ENCODE results near the gene NEUROG3. TPM values are rescaled to one million over a fixed set of nuclear protein-coding genes. Genes with fewer than 3 reads are reported as not detected.
"Not testable (repeated sequence)": the region's sequence is repeated elsewhere in the genome, so short reads cannot be mapped to it uniquely, and the experiment has no call there.

NEUROG3 gene
- polyA plus RNA-seq, 3 donors: 0.04 TPM; not detected in 2

DNA sequence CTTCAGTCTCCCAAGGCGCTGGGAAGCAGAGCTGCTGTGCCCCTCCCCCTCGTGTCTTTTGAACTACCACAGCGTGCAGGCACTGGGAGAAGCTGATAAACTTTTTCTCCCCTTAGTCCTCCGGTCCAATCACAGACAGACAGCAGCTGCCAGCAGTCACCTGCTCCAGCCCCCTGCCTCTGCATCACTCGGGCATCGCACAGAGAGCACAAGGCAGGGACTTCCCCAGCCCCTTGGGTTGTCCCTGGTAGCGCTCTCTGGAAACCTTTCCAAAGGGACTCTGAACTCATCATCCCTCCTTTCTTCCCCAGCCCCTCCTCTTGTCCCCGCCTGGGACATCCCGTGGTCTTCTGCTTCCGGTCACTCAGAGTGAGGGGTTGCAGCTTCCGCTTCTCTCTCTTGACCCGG is 1.4 kb upstream of the NEUROG3 start:
- WGBS, 3 donors: 2 to 6% (median 2%) methylated on average over 12 of the region's 12 CpGs
- no peak overlapping the region for H3K27ac ChIP-seq (ENCODE audit: low read depth, low read length)

- no peak overlapping the region for H3K27ac ChIP-seq (ENCODE audit: low read depth, low read length)
- 1 to 2% (median 2%) methylated on average over 74 to 85 of the region's 85 CpGs for WGBS, 3 donors
Observed at GRCh38 chr10:69572159-69573055, 815 bp downstream of the NEUROG3 start.

GRCh38 chr10:69571618-69572158 is 1.5 kb downstream of the NEUROG3 start:
- WGBS, 3 donors: 1 to 6% (median 2%) methylated on average over 25 of the region's 25 CpGs
- H3K27ac ChIP-seq (ENCODE audit: low read depth, low read length): no peak overlapping the region

DNA sequence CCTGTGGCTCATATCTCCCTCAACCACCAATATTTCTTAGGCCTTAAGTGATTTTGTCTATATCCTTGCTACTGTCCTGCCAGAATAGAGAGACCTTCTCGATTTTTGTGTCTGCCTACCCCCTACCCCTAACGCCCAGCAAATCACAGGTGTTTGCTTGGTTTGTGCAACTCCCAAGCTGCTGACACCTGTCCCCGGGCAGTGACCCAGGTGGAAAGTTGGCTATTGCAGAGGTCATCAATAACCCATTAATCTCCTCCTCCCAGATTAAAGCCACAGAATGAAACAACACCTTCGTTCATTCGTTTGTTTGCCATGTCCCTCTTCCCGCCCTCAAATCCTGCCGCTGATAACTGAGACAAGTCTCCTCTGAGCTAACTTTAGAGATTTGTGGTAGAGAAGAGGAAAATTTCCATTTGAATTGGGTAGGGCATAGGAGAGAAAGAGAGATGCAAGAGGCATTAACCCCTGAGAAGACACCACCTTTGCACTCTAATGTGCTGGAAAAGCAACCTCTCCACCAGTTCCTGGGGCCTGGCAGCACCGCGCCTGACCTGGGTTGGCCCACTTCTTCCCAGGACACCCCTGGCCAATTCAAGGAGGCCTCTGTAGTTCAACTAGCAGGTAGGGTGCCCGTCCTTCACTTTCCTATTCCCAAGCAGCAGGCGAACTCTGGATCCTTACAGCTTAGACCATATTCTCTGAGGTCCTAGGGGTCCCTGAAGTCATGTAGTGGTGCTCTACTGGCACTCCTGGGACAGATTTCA is 3.0 kb downstream of the NEUROG3 start:
- 4 to 7% (median 6%) methylated on average over 11 of the region's 11 CpGs for WGBS, 3 donors
- no peak overlapping the region for H3K27ac ChIP-seq (ENCODE audit: low read depth, low read length)

DNA sequence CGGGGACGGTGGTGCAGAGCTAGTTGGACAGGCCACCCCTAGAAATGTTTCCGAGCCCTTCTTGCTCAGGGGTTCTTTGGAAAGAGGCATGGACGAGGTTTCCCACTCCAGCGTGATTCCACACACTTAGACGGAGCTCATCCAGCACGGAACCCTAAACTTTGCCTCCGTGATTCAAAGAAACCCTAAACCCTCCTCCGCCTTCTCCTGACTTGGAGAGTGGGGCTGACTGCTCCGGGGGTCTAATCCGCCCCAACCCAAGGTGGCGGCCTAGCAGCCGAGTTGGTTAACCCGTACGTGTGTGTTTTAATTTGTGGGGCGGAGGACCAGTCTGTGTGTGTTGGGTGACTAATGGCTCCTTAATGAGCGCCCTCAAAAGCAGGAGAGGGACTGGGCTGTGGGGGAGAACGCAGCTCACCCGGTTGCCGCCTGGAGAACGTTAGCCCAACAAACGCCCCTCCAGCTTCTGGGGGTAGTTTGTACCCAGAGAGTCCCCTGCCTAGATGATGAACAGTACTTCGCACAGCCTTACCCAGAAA is 3.8 kb downstream of the NEUROG3 start:
- no peak overlapping the region for H3K27ac ChIP-seq (ENCODE audit: low read depth, low read length)
- 2 to 4% (median 4%) methylated on average over 23 of the region's 23 CpGs for WGBS, 3 donors

- WGBS, 3 donors: 4 to 5% (median 5%) methylated on average over 41 of the region's 41 CpGs
- H3K27ac ChIP-seq (ENCODE audit: low read depth, low read length): no peak overlapping the region
Observed at GRCh38 chr10:69568472-69569395, 4.5 kb downstream of the NEUROG3 start.

GRCh38 chr10:69567920-69568319 is 5.3 kb downstream of the NEUROG3 start:
- 9 to 12% (median 10%) methylated on average over 15 of the region's 15 CpGs for WGBS, 3 donors
- no peak overlapping the region for H3K27ac ChIP-seq (ENCODE audit: low read depth, low read length)

- WGBS, 3 donors: 45 to 76% (median 69%) methylated on average over 5 of the region's 5 CpGs
- no peak overlapping the region for H3K27ac ChIP-seq (ENCODE audit: low read depth, low read length)
Observed at GRCh38 chr10:69562731-69563254, 10.4 kb downstream of the NEUROG3 start.

DNA sequence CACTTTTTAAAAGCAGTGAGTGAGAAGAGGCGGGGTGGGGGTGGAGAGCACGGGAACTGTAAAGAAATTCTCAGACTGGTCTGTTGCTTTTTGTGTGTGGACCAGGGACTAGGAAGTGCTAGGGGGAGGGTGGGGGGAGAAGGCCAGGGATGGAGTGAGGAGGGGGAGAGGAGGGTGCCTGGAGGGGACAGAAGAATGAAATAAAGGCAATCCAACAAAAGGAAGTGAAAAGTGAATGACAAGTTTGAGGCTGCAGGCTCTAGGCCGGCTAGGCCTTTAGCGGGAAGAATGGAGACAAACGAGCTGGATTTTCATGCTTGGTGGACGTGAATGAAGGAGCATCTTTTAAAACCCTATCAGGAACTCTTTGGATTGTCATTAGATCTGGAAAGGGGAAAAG is 13.7 kb downstream of the NEUROG3 start:
- H3K27ac ChIP-seq (ENCODE audit: low read depth, low read length): no peak overlapping the region
- WGBS, 3 donors: 49 to 61% (median 59%) methylated on average over 6 of the region's 6 CpGs

- 56 to 69% (median 67%) methylated on average over 2 of the region's 2 CpGs for WGBS, 3 donors
- no peak overlapping the region for H3K27ac ChIP-seq (ENCODE audit: low read depth, low read length)
Observed at GRCh38 chr10:69558559-69558958, 14.7 kb downstream of the NEUROG3 start.

DNA sequence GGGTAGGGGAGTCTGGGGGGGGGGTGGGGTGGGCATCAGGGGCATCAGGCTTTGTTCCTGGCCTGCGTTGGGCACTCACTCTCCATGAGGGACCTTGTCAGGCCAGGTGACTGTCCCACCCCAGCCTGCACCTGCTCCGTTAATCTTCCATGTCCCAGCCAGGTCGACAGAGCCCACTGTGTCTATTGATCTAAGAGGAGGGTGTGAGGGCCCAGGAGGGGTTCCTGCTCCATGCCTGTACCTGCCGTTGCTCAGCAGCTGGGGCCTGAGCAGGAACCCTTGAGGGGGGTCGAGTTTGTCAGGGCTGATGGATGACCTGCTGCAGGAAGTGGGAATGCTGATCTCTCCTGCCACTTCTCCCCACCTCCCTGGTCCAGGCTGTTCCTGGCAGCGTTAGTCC is 18.6 kb downstream of the NEUROG3 start:
- 18 to 36% (median 35%) methylated on average over 5 to 6 of the region's 6 CpGs for WGBS, 3 donors
- H3K27ac ChIP-seq (ENCODE audit: low read depth, low read length): no peak overlapping the region

DNA sequence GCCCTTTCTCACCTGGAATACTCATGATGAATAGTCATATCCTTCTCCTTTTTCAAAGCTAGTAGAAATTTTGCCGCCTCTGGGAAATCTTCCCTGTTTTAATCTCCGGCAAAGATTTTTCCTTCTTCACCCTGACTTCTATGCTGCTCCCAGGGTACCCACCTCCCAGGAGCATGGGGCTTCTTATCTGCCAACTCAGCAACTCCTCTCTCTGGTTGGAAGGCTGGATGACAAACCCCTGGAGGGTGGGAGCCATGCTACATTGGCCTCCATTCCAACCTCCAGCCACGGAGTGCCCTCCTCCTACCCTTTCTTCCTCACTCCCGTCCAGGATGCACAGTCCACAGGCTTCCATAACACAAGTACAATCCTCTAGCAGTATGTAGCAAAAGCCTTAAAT is 19.9 kb downstream of the NEUROG3 start:
- no peak overlapping the region for H3K27ac ChIP-seq (ENCODE audit: low read depth, low read length)
- 79 to 85% (median 85%) methylated on average over 4 of the region's 4 CpGs for WGBS, 3 donors

- H3K27ac ChIP-seq (ENCODE audit: low read depth, low read length): no peak overlapping the region
- 0 to 14% (median 7%) methylated on average over 1 of the region's 1 CpG for WGBS, 3 donors
Observed at GRCh38 chr10:69552268-69552667, 21.0 kb downstream of the NEUROG3 start.

GRCh38 chr10:69549959-69550358 is 23.3 kb downstream of the NEUROG3 start:
- no peak overlapping the region for H3K27ac ChIP-seq (ENCODE audit: low read depth, low read length)

- 61 to 91% (median 64%) methylated on average over 2 of the region's 2 CpGs for WGBS, 3 donors
- H3K27ac ChIP-seq (ENCODE audit: low read depth, low read length): no peak overlapping the region
Observed at GRCh38 chr10:69541463-69541862, 31.8 kb downstream of the NEUROG3 start.

DNA sequence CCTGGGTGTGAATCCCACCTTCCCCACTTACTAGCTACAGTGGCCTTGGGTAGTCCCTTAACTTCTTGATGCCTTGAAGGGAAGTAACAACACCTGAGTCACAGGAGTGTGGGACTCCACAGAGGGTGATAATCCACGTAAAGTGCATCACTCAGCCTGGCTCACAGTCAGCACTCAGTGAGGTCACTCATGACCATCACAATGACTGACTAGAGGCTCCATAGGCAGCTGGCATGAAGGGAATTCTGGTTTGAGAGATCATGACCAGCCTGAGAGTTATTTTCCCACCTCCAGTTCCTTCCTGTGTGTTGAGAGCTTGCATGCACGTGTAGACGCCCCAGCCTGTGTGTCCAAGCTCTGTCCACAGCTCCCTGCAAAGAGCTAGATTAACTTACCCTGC is 34.8 kb downstream of the NEUROG3 start:
- H3K27ac ChIP-seq (ENCODE audit: low read depth, low read length): no peak overlapping the region
- WGBS, 3 donors: 70 to 79% (median 75%) methylated on average over 3 of the region's 3 CpGs

DNA sequence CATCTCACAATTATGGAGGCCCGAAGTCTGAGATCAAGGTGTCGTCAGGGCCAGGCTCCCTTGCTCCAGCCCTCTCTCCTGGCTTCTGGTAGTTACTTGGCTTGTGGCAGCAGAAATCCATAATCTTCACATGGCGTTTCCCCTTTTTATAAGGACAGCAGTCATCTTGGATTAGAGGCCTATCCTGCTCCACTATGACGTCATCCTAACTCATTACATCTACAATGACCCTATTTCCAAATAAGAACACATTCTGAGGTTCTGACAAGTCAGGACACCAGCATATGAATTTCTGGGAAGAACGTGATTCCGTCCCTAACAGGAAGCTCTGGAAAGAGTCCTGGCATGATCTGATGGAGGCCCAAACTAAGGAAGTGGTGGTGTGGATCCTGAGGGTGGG is 35.8 kb downstream of the NEUROG3 start:
- 85 to 93% (median 89%) methylated on average over 6 of the region's 6 CpGs for WGBS, 3 donors
- H3K27ac ChIP-seq (ENCODE audit: low read depth, low read length): no peak overlapping the region

GRCh38 chr10:69536521-69536920 is 36.7 kb downstream of the NEUROG3 start:
- not testable (repeated sequence) for H3K27ac ChIP-seq (ENCODE audit: low read depth, low read length)
- WGBS, 3 donors: 93 to 95% (median 94%) methylated on average over 11 of the region's 11 CpGs

All from adipose tissue (tissue), 3 donors.